Measurements from ENCODE around the gene FAM13B. TPM values are rescaled to one million over a fixed set of nuclear protein-coding genes. Genes with fewer than 3 reads are reported as not detected.

Gene FAM13B
- total and polyA plus RNA-seq, 9 of the 15 experiments (the other 6 are each of a cell fraction or from before 2014, with no cell fraction given): 2.3 to 21.6 (median 14.1) TPM

GRCh38 chr5:138054206-138054605 lies 21.3 kb upstream of the FAM13B start (continued):
- TF ChIP-seq CEBPZ (IDR thresholded peaks at IDR 0.05; ENCODE audit: borderline replicate concordance, low read depth, low read length): no peak
- no peak for TF ChIP-seq ZNF354B (CRISPR knock-in tag; IDR thresholded peaks at IDR 0.05)
- no peak for TF ChIP-seq ZBTB12 (CRISPR knock-in tag; IDR thresholded peaks at IDR 0.05)
- no peak for TF ChIP-seq ZNF668 (CRISPR knock-in tag; IDR thresholded peaks at IDR 0.05)
- TF ChIP-seq ATF2 (CRISPR knock-in tag; IDR thresholded peaks at IDR 0.05): no peak
- TF ChIP-seq ZNF347 (CRISPR knock-in tag; IDR thresholded peaks at IDR 0.05; ENCODE audit: low read depth): no peak
